HFFc6 (cell line): Measurements from ENCODE around the gene PASK. TPM values are rescaled to one million over a fixed set of nuclear protein-coding genes. Genes with fewer than 3 reads are reported as not detected.
"Not testable (repeated sequence)": the region's sequence is repeated elsewhere in the genome, so short reads cannot be mapped to it uniquely, and the experiment has no call there.

Source experiments
- DNase-seq: peaks from one replicate; pipeline ENCODE4 v3.0.0-alpha.2; 2018
- H3K27ac Mint-ChIP-seq: 2 replicates; pipeline ENCODE4 v1.8.0; 2020; ENCODE audit warnings: mild to moderate bottlenecking, mixed read lengths
- H3K27me3 Mint-ChIP-seq: 2 replicates; pipeline ENCODE4 v1.8.0; 2021; ENCODE audit warnings: mild to moderate bottlenecking, moderate library complexity, mixed read lengths; ENCODE audit not compliant: insufficient read depth
- H3K36me3 Mint-ChIP-seq: 2 replicates; pipeline ENCODE4 v1.8.0; 2021; ENCODE audit warnings: low read depth, mixed read lengths
- H3K4me1 Mint-ChIP-seq: 2 replicates; pipeline ENCODE4 v1.8.0; 2020; ENCODE audit warnings: low read depth, mixed read lengths
- H3K4me3 Mint-ChIP-seq: 2 replicates; pipeline ENCODE4 v1.8.0; 2020; ENCODE audit warnings: mild to moderate bottlenecking, moderate library complexity, mixed read lengths
- H3K9me3 Mint-ChIP-seq: 2 replicates; pipeline ENCODE4 v1.8.0; 2020; ENCODE audit warnings: mild to moderate bottlenecking, mixed read lengths
- total RNA-seq, 6 experiments: library from RNA; stranded (reverse); fragmentation: NEBNext Ultra II Directional; extraction: Animal tissue kit (Norgen Biotek cat#: 25700); gene quantifications; 2 replicates in 1 of 6; 3 replicates in 5 of 6; pipeline ENCODE4 v1.2.3, GENCODE V29; 2021
- TF ChIP-seq, protein P1 (sequence below): fragments of 200-600 bp; sonication (generic); IDR thresholded peaks from 2 replicates; pipeline ENCODE4 v1.5.0; 2021; ENCODE audit warnings: antibody characterized with exemption, mild to moderate bottlenecking

Gene PASK
- total RNA-seq, 6 experiments from 2014 or later = 3.3 to 7.1 (median 6.0) TPM

DNA sequence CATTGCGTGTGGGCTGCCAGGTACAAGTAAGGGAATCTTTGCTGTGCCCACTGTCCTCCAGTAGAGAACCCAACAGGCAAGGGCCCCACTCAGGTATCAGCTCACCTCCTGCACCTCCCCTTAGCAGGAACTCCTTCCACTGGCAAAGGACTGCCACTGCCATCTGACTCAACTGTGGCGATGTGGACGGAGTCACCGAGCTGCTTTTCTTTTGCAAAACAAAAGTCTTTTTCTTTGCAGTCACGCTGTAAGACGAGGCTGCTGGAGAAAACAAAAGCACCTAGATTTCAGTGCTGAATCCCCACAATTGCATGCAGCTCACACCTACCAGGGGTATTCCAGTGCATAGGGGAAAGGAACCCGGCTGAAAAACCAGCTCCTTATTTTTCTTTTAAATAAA lies 55.1 kb downstream of the PASK start:
- peaks cover 8% of the 10 kb centered on the region; the same call in 1 of the 2 replicates for H3K4me1 Mint-ChIP-seq
- H3K27ac Mint-ChIP-seq = no peak overlapping the region
- no peaks in the 10 kb centered on the region for H3K9me3 Mint-ChIP-seq
- no peak overlapping the region for H3K4me3 Mint-ChIP-seq
- H3K27me3 Mint-ChIP-seq = peaks cover 2% of the 10 kb centered on the region; the same call in 1 of the 2 replicates
- no peak for DNase-seq
- TF ChIP-seq, protein P1, sequence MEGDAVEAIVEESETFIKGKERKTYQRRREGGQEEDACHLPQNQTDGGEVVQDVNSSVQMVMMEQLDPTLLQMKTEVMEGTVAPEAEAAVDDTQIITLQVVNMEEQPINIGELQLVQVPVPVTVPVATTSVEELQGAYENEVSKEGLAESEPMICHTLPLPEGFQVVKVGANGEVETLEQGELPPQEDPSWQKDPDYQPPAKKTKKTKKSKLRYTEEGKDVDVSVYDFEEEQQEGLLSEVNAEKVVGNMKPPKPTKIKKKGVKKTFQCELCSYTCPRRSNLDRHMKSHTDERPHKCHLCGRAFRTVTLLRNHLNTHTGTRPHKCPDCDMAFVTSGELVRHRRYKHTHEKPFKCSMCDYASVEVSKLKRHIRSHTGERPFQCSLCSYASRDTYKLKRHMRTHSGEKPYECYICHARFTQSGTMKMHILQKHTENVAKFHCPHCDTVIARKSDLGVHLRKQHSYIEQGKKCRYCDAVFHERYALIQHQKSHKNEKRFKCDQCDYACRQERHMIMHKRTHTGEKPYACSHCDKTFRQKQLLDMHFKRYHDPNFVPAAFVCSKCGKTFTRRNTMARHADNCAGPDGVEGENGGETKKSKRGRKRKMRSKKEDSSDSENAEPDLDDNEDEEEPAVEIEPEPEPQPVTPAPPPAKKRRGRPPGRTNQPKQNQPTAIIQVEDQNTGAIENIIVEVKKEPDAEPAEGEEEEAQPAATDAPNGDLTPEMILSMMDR = no peak
- peaks cover 23% of the 10 kb centered on the region for H3K36me3 Mint-ChIP-seq

DNA sequence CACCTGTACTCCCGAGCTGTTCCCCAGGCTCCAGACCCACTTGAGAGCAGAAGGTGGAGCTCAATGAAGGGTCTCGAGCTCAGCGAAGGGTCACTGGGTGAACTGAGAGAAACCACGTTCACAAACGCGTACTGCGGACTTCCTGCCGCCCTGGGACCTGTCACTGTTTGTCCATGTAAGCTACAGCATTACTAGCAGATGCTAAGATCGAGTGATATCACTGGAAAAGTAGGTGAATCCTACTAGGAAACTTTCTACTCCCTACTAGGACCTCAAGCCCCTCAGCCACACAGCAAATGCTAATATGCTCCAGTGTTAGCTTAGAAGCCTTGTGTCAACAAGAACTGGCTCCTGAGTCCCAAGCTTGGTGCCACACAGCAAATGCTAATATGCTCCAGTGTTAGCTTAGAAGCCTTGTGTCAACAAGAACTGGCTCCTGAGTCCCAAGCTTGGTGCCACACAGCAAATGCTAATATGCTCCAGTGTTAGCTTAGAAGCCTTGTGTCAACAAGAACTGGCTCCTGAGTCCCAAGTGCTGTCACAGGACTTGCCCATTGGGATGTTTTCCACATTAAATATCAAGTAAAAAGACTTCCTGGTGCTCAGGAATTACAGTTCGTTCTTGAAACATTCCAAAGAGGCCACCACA lies 56.0 kb downstream of the PASK start:
- H3K27me3 Mint-ChIP-seq, H3K9me3 Mint-ChIP-seq, H3K4me1 Mint-ChIP-seq, DNase-seq: not testable (repeated sequence)
- Mint-ChIP-seq H3K4me3 (peak overlapping the region; percentile 11; the same call in 1 of the 2 replicates), H3K27ac (peak overlapping the region; percentile 63), H3K36me3 (peaks cover 22% of the 10 kb centered on the region)

DNA sequence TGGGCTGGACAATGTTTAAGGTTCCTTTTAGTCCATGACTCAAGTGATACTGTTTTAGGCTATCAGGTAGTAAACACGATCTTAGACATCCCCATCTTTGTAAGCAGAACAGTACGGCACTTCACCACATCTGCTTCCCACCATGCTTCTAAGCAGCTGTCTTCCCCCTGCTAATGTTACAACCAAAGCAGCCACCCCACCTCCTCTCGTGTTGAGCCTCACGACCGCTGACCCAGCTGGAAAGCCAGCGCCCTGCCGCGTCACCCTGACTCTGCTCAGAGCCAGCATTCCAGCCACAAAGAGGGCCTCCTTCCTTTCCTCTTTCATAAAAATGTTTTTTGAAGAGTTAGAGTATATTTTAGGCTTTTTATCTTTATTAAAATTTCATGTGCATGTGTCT lies 56.6 kb downstream of the PASK start:
- H3K4me1 Mint-ChIP-seq = peaks cover 8% of the 10 kb centered on the region; the same call in 1 of the 2 replicates
- H3K9me3 Mint-ChIP-seq = no peaks in the 10 kb centered on the region
- H3K4me3 Mint-ChIP-seq = peak overlapping the region; percentile 11; the same call in 1 of the 2 replicates
- TF ChIP-seq, protein P1 = no peak
- no peak for DNase-seq
- H3K36me3 Mint-ChIP-seq = peaks cover 25% of the 10 kb centered on the region
- H3K27ac Mint-ChIP-seq = peak overlapping the region; percentile 63
- H3K27me3 Mint-ChIP-seq = peaks cover 2% of the 10 kb centered on the region; the same call in 1 of the 2 replicates

DNA sequence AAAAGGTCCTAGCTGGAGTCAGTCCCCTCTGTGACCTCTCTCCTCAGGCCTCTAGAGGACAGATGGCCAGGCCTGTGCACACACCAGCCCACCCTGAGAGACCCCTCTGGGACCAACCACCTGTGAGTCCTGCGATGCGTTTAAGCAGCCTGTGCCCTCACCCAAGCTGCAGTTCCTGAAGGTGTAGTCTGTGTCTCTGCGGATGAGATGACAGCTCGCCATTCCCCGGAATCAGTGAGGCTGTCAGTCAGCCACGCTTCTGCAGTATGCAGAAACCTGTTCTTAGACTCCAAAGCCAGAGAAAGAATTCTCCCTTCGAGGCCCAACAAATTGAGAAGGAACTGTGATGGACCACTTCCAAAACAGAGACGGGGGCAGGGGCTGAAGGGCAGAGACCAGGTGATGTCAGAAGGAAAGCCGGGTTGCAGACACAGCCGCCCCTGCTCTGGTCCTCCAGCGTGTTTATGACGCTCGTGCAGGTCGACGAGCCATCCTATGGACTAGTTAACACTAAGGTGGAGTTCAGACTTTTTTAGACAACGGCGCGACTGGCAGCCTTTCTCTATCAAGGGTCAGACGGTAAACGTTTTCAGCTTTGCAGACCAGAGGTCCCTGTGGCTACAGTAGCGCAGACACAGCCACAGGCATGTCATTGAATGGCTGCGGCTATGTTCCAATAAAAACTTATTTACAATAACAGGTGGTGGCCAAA lies 57.4 kb downstream of the PASK start:
- TF ChIP-seq, protein P1 = no peak
- Mint-ChIP-seq H3K36me3 (peaks cover 20% of the 10 kb centered on the region), H3K27ac (no peak overlapping the region; the same call in 1 of the 2 replicates), H3K9me3 (no peaks in the 10 kb centered on the region), H3K27me3 (peaks cover 2% of the 10 kb centered on the region; the same call in 1 of the 2 replicates), H3K4me3 (no peak overlapping the region), H3K4me1 (peaks cover 8% of the 10 kb centered on the region; the same call in 1 of the 2 replicates)
- DNase-seq = no peak

DNA sequence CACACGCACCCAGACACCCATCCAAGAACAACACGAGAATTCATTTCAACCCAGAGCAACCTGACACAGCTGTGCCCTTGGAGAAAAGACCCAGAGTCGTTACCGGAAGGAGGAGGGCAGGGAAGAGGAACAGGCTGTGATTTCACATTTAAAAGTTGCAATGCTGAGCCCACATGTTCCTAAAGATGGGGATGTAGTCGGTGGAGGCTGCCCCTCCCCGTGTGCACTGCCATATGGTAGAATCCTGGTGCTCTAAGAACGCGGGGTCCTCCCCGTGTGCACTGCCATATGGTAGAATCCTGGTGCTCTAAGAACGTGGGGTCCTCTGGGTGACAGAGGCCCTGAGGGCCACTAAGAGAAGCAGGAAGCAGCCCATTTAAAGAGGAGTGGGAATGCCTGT lies 58.1 kb downstream of the PASK start:
- H3K27me3 Mint-ChIP-seq = peaks cover 2% of the 10 kb centered on the region; the same call in 1 of the 2 replicates
- no peaks in the 10 kb centered on the region for H3K9me3 Mint-ChIP-seq
- TF ChIP-seq, protein P1 = no peak
- peaks cover 26% of the 10 kb centered on the region for H3K36me3 Mint-ChIP-seq
- no peak for DNase-seq
- no peak overlapping the region for H3K4me3 Mint-ChIP-seq
- H3K27ac Mint-ChIP-seq = no peak overlapping the region
- peaks cover 8% of the 10 kb centered on the region; the same call in 1 of the 2 replicates for H3K4me1 Mint-ChIP-seq
